HCT116 (cell line): Measurements from ENCODE around the gene CNKSR1. TPM values are rescaled to one million over a fixed set of nuclear protein-coding genes. Genes with fewer than 3 reads are reported as not detected.

ENCODE experiments used
- ATAC-seq: fragments of 200-7000 bp; cut with Tn5 transposase; 2 replicates; pipeline ENCODE4 v1.9.1; 2020; ENCODE audit warnings: mild to moderate bottlenecking, moderate library complexity
- BruUV-seq: library from RNA; stranded (reverse); fragments of 400-500 nt; replicated peaks from 2 replicates; lab custom pipeline; 2021; lab: Mats Ljungman, UMichigan
- CTCF ChIA-PET: fragments of 300-600 bp; sonication (Branson Sonifier 250); formaldehyde crosslinking; loops from one replicate; lab custom pipeline; 2021; ENCODE audit warnings: antibody characterized with exemption; lab: Charles Lee
- POLR2A ChIA-PET: fragments of 300-600, 350-600 bp; sonication (Branson Sonifier 250); formaldehyde crosslinking; loops from one replicate; lab custom pipeline; 2021; ENCODE audit warnings: antibody characterized with exemption; lab: Charles Lee
- RAD21 ChIA-PET, 2 experiments: fragments of 300-600 bp; sonication (Branson Sonifier 250); formaldehyde crosslinking; loops; one replicate each; lab custom pipeline; 2023; ENCODE audit warnings: low total read pairs in 2 of 2; ENCODE audit not compliant: uncharacterized antibody in 2 of 2, unreplicated experiment in 2 of 2, low non-redundant PET in 1 of 2; lab: Charles Lee
- DNase-seq: peaks from one replicate; pipeline ENCODE4 v3.0.0-alpha.2; 2010; ENCODE audit warnings: low read depth, low spot score
- H2AFZ ChIP-seq: fragments of 200-600 bp; shearing (Covaris generic), sonication (generic); 2 replicates; pipeline ENCODE4 v1.6.1; 2017; ENCODE audit warnings: low read depth, mixed run types, mixed read lengths, antibody characterized with exemption, low read length; ENCODE audit not compliant: poor library complexity, severe bottlenecking
- H3K27ac ChIP-seq: 2 replicates; pipeline ENCODE4 v1.5.1; 2012; ENCODE audit warnings: low read depth, low read length
- H3K27me3 ChIP-seq: fragments of 200-600 bp; sonication (generic); 2 replicates; pipeline ENCODE4 v1.6.1; 2016; ENCODE audit warnings: mixed run types, low read length, mixed read lengths; ENCODE audit not compliant: insufficient read depth
- H3K36me3 ChIP-seq, 2 experiments: fragments of 200-500 bp in 1 of 2; fragments of 200-600 bp in 1 of 2; sonication (Bioruptor generic) in 1 of 2; sonication (generic) in 1 of 2; 2 replicates each; pipeline versions ENCODE4 v1.5.1 to v1.6.1; 2014 to 2016; ENCODE audit warnings: low read length in 2 of 2, inconsistent platforms in 1 of 2, mixed read lengths in 1 of 2, mixed run types in 1 of 2; ENCODE audit not compliant: insufficient read depth in 2 of 2, control insufficient read depth in 1 of 2
- H3K4me1 ChIP-seq, 2 experiments: fragments of 200-600 bp in 1 of 2; sonication (generic) in 1 of 2; 2 replicates each; pipeline versions ENCODE4 v1.5.1 to v1.6.1; 2012 to 2017; ENCODE audit warnings: low read length in 2 of 2, inconsistent platforms in 1 of 2, mild to moderate bottlenecking in 1 of 2, mixed read lengths in 1 of 2, mixed run types in 1 of 2, moderate library complexity in 1 of 2; ENCODE audit not compliant: insufficient read depth in 2 of 2, control insufficient read depth in 1 of 2
- H3K4me2 ChIP-seq: fragments of 200-600 bp; sonication (generic); 2 replicates; pipeline ENCODE4 v1.6.1; 2017; ENCODE audit warnings: mixed run types, low read length, mixed read lengths
- H3K4me3 ChIP-seq, 2 experiments: fragments of 200-600 bp in 1 of 2; sonication (generic) in 1 of 2; replicated peaks in 1 of 2; 2 replicates each; pipeline ENCODE4 v1.5.1; 2011 to 2016; ENCODE audit warnings: low read length in 2 of 2, control low read depth in 1 of 2, low read depth in 1 of 2, mild to moderate bottlenecking in 1 of 2, mixed read lengths in 1 of 2, mixed run types in 1 of 2
- H3K79me2 ChIP-seq: fragments of 200-600 bp; sonication (generic); 2 replicates; pipeline ENCODE4 v1.6.1; 2017; ENCODE audit warnings: mild to moderate bottlenecking, mixed run types, low read length, moderate library complexity, mixed read lengths; ENCODE audit not compliant: insufficient read depth
- H3K9ac ChIP-seq: fragments of 200-600 bp; sonication (generic); 2 replicates; pipeline ENCODE4 v1.6.1; 2016; ENCODE audit warnings: low read length, mixed read lengths
- H3K9me2 ChIP-seq: fragments of 200-600 bp; sonication (generic), shearing (Covaris generic); 2 replicates; pipeline ENCODE4 v1.6.1; 2017; ENCODE audit warnings: mixed run types, mild to moderate bottlenecking, moderate library complexity; ENCODE audit not compliant: insufficient read depth
- H3K9me3 ChIP-seq, 2 experiments: fragments of 200-500 bp in 1 of 2; fragments of 200-600 bp in 1 of 2; sonication (Bioruptor generic) in 1 of 2; sonication (generic) in 1 of 2; 2 replicates each; pipeline ENCODE4 v1.6.1; 2014 to 2017; ENCODE audit warnings: low read length in 2 of 2, mixed read lengths in 2 of 2, inconsistent platforms in 1 of 2, low read depth in 1 of 2, mild to moderate bottlenecking in 1 of 2, mixed run types in 1 of 2, moderate library complexity in 1 of 2; ENCODE audit not compliant: control insufficient read depth in 1 of 2, insufficient read depth in 1 of 2
- H4K20me1 ChIP-seq: fragments of 200-600 bp; sonication (generic), shearing (Covaris generic); 2 replicates; pipeline ENCODE4 v1.6.1; 2017; ENCODE audit warnings: mixed run types, mild to moderate bottlenecking, moderate library complexity; ENCODE audit not compliant: insufficient read depth
- CBX3 ChIP-seq: IDR thresholded peaks from 2 replicates; pipeline ENCODE4 v1.6.1; 2012; ENCODE audit warnings: low read depth
- ELF1 ChIP-seq: IDR thresholded peaks from 2 replicates; pipeline ENCODE4 v1.6.1; 2012; ENCODE audit warnings: low read depth, borderline replicate concordance
- EZH2 ChIP-seq: fragments of 200-600 bp; sonication (generic); IDR thresholded peaks from 2 replicates; pipeline ENCODE4 v1.6.1; 2017; ENCODE audit warnings: antibody characterized with exemption, mixed run types
- FOSL1 ChIP-seq: IDR thresholded peaks from 2 replicates; pipeline ENCODE4 v1.6.1; 2012; ENCODE audit warnings: low read depth
- POLR2A ChIP-seq: IDR thresholded peaks from 2 replicates; pipeline ENCODE4 v1.7.0; 2011; ENCODE audit warnings: borderline replicate concordance; ENCODE audit not compliant: insufficient read depth, insufficient read length; ENCODE audit errors: extremely low read depth
- POLR2AphosphoS5 ChIP-seq: IDR thresholded peaks from 2 replicates; pipeline ENCODE4 v1.6.1; 2011; ENCODE audit warnings: mild to moderate bottlenecking, low read depth, low read length, moderate library complexity
- SIN3A ChIP-seq: IDR thresholded peaks from 2 replicates; pipeline ENCODE4 v1.6.1; 2012; ENCODE audit warnings: low read depth
- TCF7L2 ChIP-seq: IDR thresholded peaks from 2 replicates; pipeline ENCODE4 v1.7.0; 2011; ENCODE audit warnings: borderline replicate concordance, inconsistent platforms; ENCODE audit not compliant: insufficient read depth, insufficient read length; ENCODE audit errors: extremely low read depth
- ZFX ChIP-seq: fragments of 450-650 bp; IDR thresholded peaks from 2 replicates; pipeline ENCODE4 v1.6.1; 2017
- intact Hi-C: fragments of 100-400 bp; cut with micrococcal nuclease; formaldehyde crosslinking; loops from 2 replicates; pipeline ENCODE4 v1.10.0; 2022
- total RNA-seq: library from RNA; stranded (reverse); gene quantifications from one replicate; pipeline ENCODE4 v1.2.1, GENCODE V29; 2021; ENCODE audit not compliant: unreplicated experiment
- TF ChIP-seq, protein P1 (sequence below), 3 experiments: fragments of 200-600 bp in 1 of 3; sonication (generic) in 1 of 3; IDR thresholded peaks in 2 of 3; conservative IDR thresholded peaks in 1 of 3; 2 replicates each; pipeline ENCODE4 v1.5.1; 2012 to 2017; ENCODE audit warnings: low read depth in 2 of 3, low read length in 2 of 3, antibody characterized with exemption in 1 of 3, borderline replicate concordance in 1 of 3, control low read depth in 1 of 3, mild to moderate bottlenecking in 1 of 3, mixed read lengths in 1 of 3, mixed run types in 1 of 3, moderate library complexity in 1 of 3; ENCODE audit not compliant: insufficient read depth in 1 of 3
- TF ChIP-seq, protein P2 (sequence below): IDR thresholded peaks from 2 replicates; pipeline ENCODE4 v1.6.1; 2012
- TF ChIP-seq, protein P3 (sequence below): IDR thresholded peaks from 2 replicates; pipeline ENCODE4 v1.6.1; 2012; ENCODE audit warnings: low read depth

CNKSR1 gene
- total RNA-seq, 1 experiment from 2014 or later, result 26.6 TPM

DNA sequence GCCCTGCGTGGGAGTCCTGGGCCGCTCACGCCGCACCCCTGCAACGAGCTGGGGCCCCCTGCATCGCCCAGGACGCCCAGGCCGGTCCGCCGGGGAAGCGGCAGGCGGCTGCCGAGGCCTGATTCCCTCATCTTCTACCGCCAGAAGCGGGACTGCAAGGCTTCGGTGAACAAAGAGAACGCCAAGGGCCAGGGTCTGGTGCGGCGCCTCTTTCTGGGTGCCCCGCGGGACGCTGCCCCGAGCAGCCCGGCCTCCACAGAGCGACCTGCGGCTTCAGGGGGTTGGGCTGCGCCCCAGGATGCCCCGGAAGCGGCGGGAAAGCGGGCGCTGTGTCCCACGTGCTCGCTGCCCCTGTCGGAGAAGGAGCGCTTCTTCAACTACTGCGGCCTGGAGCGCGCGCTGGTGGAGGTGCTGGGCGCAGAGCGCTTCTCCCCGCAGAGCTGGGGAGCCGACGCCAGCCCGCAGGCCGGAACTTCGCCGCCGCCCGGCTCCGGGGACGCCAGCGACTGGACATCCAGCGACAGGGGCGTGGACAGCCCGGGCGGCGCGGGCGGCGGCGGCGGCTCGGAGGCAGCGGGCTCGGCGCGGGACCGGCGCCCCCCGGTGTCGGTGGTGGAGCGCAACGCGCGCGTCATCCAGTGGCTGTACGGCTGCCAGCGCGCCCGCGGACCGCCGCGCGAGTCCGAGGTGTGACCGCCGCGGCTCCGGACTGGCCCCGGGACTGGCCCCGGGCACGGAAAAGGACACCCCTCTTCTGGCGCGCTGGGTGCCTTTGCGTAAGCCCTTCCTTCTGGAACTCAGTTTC lies 15.7 kb upstream of the CNKSR1 start:
- intact Hi-C loops, result no loop called here
- TF ChIP-seq EZH2 (no peak), TCF7L2 (no peak), FOSL1 (no peak), POLR2AphosphoS5 (peak; percentile 17; the same call in 1 of the 2 replicates), ELF1 (no peak), ZFX (peak; percentile 39; the same call in 1 of the 2 replicates), POLR2A (no peak), CBX3 (no peak), SIN3A (no peak)
- TF ChIP-seq, protein P1, sequence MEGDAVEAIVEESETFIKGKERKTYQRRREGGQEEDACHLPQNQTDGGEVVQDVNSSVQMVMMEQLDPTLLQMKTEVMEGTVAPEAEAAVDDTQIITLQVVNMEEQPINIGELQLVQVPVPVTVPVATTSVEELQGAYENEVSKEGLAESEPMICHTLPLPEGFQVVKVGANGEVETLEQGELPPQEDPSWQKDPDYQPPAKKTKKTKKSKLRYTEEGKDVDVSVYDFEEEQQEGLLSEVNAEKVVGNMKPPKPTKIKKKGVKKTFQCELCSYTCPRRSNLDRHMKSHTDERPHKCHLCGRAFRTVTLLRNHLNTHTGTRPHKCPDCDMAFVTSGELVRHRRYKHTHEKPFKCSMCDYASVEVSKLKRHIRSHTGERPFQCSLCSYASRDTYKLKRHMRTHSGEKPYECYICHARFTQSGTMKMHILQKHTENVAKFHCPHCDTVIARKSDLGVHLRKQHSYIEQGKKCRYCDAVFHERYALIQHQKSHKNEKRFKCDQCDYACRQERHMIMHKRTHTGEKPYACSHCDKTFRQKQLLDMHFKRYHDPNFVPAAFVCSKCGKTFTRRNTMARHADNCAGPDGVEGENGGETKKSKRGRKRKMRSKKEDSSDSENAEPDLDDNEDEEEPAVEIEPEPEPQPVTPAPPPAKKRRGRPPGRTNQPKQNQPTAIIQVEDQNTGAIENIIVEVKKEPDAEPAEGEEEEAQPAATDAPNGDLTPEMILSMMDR (IDR thresholded peaks at IDR 0.05 in 2 of 3, conservative IDR thresholded peaks at IDR 0.05 in 1 of 3; ENCODE audit: borderline replicate concordance in 1 of 3, insufficient read depth in 1 of 3, low read depth in 2 of 3, low read length in 2 of 3), result no peak
- TF ChIP-seq, protein P2, sequence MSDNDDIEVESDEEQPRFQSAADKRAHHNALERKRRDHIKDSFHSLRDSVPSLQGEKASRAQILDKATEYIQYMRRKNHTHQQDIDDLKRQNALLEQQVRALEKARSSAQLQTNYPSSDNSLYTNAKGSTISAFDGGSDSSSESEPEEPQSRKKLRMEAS, result peak; percentile 70
- TF ChIP-seq, protein P3, sequence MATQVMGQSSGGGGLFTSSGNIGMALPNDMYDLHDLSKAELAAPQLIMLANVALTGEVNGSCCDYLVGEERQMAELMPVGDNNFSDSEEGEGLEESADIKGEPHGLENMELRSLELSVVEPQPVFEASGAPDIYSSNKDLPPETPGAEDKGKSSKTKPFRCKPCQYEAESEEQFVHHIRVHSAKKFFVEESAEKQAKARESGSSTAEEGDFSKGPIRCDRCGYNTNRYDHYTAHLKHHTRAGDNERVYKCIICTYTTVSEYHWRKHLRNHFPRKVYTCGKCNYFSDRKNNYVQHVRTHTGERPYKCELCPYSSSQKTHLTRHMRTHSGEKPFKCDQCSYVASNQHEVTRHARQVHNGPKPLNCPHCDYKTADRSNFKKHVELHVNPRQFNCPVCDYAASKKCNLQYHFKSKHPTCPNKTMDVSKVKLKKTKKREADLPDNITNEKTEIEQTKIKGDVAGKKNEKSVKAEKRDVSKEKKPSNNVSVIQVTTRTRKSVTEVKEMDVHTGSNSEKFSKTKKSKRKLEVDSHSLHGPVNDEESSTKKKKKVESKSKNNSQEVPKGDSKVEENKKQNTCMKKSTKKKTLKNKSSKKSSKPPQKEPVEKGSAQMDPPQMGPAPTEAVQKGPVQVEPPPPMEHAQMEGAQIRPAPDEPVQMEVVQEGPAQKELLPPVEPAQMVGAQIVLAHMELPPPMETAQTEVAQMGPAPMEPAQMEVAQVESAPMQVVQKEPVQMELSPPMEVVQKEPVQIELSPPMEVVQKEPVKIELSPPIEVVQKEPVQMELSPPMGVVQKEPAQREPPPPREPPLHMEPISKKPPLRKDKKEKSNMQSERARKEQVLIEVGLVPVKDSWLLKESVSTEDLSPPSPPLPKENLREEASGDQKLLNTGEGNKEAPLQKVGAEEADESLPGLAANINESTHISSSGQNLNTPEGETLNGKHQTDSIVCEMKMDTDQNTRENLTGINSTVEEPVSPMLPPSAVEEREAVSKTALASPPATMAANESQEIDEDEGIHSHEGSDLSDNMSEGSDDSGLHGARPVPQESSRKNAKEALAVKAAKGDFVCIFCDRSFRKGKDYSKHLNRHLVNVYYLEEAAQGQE, result no peak
- peak overlapping the region; percentile 94 for H3K4me2 ChIP-seq
- no peaks in the 10 kb centered on the region for H3K9me2 ChIP-seq
- H4K20me1 ChIP-seq, result no peaks in the 10 kb centered on the region
- H3K9ac ChIP-seq, result peak overlapping the region; percentile 50
- peak; percentile 56 for ATAC-seq
- BruUV-seq, result no TSS peak
- DNase-seq, result no peak
- POLR2A ChIA-PET, result interaction anchor here (1.5 kb wide), 1 partner anchor 8 kb away, joined by 4 read pairs; the partner anchor contains the start of gene ZNF593
- peak overlapping the region; percentile 70 for H2AFZ ChIP-seq
- peaks cover 16 to 52% of the 10 kb centered on the region in 2 experiments for H3K4me1 ChIP-seq
- peak overlapping the region; percentile 37; the same call in 1 of the 2 replicates for H3K27ac ChIP-seq
- H3K27me3 ChIP-seq, result no peaks in the 10 kb centered on the region
- H3K9me3 ChIP-seq, result no peaks in the 10 kb centered on the region
- no peaks in the 10 kb centered on the region for H3K79me2 ChIP-seq
- H3K4me3 ChIP-seq, result peak overlapping the region; percentile 35 to 57
- RAD21 ChIA-PET, result interaction anchor here in 1 of 2 experiments (0.5 kb wide), 1 partner anchor 1486 kb away, joined by 3 read pairs; no protein-coding TSS in a partner anchor
- CTCF ChIA-PET, result interaction anchor here (0.8 kb wide), 1 partner anchor 8 kb away, joined by 3 read pairs; the partner anchor contains the start of gene ZNF593
- no peaks in the 10 kb centered on the region for H3K36me3 ChIP-seq
